Tibial nerve (tissue), 4 donors: ENCODE results near the gene LPIN1.

Experiments used
- EP300 ChIP-seq, 2 donors: sonication (generic); formaldehyde crosslinking; IDR thresholded peaks; one replicate each; pipeline ENCODE4 v1.6.1; 2017; ENCODE audit warnings: antibody characterized with exemption in 2 of 2, mild to moderate bottlenecking in 1 of 2
- POLR2A ChIP-seq, 2 donors: fragments of 450-650 bp; IDR thresholded peaks; one replicate each; pipeline ENCODE4 v1.6.1; 2017; ENCODE audit warnings: antibody characterized with exemption in 2 of 2, mild to moderate bottlenecking in 2 of 2, moderate library complexity in 2 of 2
- TF ChIP-seq, protein P1 (sequence below), 5 experiments: fragments of 200-600 bp in 3 of 5; fragments of 450-650 bp in 2 of 5; sonication (generic) in 3 of 5; IDR thresholded peaks; one replicate each; pipeline ENCODE4 v1.5.1; 2016 to 2019; ENCODE audit warnings: antibody characterized with exemption in 5 of 5, mild to moderate bottlenecking in 3 of 5, moderate library complexity in 2 of 5

DNA sequence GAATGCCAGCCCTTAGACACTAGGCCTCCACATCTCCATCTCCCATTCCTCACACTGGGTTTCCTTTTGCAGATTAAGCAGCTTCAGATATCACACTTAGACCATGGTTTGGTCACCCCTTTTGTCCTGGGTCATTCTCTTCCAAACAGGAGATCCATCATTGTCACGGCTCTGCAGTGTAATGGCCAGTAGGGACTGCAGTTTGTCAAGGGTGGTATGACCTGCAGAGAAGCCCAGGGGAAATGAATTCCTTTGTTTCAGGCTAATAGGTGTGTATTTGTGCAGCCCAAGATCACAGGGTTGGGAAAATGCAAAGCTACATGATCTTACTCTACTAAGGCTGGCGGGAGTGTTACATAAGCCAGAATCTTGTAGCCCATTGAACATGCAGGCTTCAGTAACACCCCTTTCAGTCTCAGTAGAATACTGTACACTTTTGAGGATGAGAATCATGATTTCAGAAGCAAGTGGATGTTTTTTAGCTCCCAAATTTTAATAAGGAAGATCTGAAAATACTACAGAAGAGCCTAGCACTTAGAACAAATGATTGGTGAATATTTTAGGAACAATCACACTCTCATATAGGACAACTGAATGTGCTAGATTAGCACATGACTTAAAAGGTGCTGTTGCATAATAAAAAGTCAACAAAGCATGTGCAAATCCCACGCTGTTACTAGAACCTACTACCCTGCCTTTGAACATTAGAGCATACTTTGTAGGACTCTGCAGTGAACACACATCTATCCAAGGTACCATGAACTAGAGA lies 24.0 kb upstream of the LPIN1 start:
- no peak for TF ChIP-seq EP300 (IDR thresholded peaks at IDR 0.05)
- TF ChIP-seq POLR2A (IDR thresholded peaks at IDR 0.05) = no peak
- TF ChIP-seq, protein P1, sequence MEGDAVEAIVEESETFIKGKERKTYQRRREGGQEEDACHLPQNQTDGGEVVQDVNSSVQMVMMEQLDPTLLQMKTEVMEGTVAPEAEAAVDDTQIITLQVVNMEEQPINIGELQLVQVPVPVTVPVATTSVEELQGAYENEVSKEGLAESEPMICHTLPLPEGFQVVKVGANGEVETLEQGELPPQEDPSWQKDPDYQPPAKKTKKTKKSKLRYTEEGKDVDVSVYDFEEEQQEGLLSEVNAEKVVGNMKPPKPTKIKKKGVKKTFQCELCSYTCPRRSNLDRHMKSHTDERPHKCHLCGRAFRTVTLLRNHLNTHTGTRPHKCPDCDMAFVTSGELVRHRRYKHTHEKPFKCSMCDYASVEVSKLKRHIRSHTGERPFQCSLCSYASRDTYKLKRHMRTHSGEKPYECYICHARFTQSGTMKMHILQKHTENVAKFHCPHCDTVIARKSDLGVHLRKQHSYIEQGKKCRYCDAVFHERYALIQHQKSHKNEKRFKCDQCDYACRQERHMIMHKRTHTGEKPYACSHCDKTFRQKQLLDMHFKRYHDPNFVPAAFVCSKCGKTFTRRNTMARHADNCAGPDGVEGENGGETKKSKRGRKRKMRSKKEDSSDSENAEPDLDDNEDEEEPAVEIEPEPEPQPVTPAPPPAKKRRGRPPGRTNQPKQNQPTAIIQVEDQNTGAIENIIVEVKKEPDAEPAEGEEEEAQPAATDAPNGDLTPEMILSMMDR (IDR thresholded peaks at IDR 0.05) = no peak
